Activated T-cell treated with anti-CD3 and anti-CD28 coated beads for 24 hours (primary cell): ENCODE data around the gene HOXD8.

Source experiments
- DNase-seq: peaks from one replicate; pipeline ENCODE4 v3.0.0-alpha.2; 2020; ENCODE audit warnings: low read depth

Gene HOXD8

DNA sequence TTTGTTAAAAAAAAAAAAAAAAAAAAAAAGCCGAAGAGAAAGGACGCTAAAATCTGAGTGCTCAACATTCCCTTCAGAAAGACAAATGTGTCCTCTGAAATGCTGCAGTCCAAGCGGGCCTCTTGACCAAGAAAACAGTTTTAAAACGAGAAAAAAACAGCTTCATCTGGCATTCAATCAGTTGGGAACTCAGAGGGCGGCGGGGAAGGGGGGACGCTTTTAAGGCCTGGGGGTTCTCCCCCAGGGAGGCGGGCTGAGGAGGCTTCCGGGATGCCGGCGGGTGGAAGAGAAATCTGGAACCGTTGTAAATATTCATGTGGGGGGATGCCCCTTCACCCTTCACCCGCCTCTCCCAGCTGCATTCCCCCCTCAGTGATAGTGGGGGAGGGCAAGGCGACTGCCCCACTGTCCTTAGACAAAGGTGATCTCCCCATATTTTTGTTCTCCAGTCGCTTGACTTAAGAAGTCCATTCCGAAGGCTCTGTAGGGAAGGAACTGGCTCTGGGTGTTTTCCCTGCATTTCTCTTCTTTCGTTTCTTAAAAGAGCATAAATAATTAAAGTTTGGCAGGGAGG is 25.7 kb upstream of the HOXD8 start:
- DNase-seq: no peak

GRCh38 chr2:176104316-176105077 is 25.0 kb upstream of the HOXD8 start:
- DNase-seq: no peak

- DNase-seq: no peak
Measured at GRCh38 chr2:176105078-176105729, 24.3 kb upstream of the HOXD8 start.

DNA sequence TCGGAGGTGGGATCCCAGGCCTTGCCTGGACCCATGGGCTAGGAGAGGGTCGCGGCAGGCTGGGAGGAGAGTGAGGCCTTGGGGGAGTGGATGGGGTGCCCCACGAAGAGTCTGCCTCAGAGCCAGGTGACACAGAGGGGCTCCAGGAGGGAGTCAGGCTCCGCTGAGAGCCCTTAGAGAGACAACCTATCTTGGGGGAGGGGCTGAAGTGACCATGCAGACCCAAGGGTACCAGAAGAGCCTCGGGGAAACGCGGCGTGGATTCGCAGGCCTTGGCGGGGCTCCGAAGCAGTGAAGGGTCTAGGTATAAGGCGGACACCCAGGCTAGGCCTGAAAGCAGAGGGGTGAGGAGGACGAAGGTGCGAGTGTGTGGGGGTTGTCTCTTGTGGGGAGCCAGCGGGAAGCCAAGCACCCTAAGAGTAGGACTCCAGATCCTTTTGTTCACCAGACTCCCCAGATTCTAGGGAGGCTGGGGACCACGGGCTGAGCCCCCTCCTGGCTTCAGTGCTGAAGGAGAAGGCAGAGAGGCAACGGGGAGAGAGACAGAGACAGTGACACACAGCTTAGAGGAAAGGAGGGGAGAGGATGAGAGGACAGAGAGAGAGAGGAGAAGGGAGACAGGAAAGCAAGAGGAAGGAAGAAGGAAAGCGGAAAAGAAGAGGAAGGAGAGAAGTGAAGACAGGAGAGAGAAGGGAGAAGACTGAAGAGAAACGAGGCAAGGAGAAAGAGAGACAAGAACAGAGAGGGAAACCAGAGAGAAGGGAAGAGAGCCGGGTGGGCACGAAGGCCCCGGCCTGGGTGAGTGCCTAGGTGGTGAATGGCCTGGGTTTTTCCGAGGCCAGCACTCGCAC is 23.6 kb upstream of the HOXD8 start:
- no peak for DNase-seq

DNA sequence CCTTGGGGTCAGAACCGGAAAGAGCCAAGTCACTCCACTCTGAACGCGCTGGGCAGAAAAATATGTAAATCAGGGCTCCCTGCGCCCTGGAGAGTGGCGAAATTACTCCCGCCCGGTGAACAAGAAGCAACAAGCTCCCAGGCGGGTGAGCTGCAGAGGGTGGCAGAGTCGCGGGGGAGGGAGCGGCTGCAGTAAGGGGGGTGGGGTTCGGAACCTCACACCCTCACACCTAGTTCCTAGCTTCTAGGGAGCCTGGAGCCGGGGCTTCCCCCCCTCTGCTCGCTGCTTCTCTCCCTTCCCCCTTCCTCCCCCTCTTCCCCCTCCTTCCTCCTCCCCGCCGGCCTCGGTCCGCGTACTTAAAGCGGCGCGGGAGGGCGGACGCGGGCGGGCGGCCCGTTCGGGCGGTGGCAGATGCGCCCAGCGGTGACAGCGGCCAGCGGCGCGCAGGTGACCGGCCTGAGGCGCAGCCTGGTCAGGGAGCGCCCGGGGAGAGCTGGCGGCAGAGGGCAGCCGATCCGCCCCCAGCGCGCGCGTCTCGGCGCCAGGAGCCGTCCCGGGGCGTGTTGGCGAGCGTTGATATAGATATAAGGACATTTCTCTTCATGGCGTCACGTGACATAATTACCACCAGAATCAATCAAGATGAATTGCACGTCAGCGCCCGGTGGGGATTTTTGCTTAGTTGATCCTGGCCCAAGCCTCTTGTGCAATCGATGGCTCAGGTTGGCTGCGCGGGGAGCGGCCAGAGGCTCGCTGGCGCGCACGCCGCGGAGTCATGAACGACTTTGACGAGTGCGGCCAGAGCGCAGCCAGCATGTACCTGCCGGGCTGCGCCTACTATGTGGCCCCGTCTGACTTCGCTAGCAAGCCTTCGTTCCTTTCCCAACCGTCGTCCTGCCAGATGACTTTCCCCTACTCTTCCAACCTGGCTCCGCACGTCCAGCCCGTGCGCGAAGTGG is 22.6 kb upstream of the HOXD8 start, which contains the start of gene HOXD11:
TSS of gene HOXD11 (plus strand) at position 700 of the 959 bp plus-strand sequence. CDS start at position 776, 76 bp downstream.
- DNase-seq: no peak

- no peak for DNase-seq
Measured at GRCh38 chr2:176107731-176108181, 21.7 kb upstream of the HOXD8 start.

DNA sequence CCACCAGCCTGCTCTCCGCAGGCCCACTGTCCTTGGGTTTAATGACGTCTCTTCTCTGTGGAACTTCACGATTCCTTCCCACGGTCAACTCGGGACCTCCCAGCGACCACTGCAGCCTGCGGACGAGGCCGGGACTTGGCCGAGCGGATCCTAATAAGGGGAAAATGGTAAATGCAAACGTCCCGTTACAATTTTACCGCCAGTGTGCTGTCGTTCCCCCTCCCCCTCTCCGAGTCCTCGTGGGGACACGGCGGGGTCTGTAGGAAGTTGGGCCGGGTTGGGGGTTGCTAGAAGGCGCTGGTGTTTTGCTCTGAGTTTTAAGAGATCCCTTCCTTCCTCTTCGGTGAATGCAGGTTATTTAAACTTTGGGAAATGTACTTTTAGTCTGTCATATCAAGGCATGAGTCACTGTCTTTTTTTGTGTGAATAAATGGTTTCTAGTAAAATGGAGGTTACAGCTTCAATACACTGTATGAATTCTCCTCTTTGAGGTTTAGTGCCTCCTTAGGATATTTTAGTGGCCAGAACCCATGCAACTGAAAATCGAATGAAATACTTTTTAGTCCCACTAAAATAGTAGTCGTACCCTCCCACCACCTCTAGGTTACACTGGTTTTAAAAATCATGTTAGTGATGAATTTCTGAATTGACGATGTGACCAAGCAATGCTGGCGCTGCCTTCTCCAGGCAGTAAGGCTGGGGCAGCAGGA is 20.2 kb upstream of the HOXD8 start:
- no peak for DNase-seq

- DNase-seq: no peak
Measured at GRCh38 chr2:176109946-176110345, 19.6 kb upstream of the HOXD8 start.

- no peak for DNase-seq
Measured at GRCh38 chr2:176110415-176111308, 18.8 kb upstream of the HOXD8 start.

- no peak for DNase-seq
Measured at GRCh38 chr2:176111309-176111663, 18.2 kb upstream of the HOXD8 start.

DNA sequence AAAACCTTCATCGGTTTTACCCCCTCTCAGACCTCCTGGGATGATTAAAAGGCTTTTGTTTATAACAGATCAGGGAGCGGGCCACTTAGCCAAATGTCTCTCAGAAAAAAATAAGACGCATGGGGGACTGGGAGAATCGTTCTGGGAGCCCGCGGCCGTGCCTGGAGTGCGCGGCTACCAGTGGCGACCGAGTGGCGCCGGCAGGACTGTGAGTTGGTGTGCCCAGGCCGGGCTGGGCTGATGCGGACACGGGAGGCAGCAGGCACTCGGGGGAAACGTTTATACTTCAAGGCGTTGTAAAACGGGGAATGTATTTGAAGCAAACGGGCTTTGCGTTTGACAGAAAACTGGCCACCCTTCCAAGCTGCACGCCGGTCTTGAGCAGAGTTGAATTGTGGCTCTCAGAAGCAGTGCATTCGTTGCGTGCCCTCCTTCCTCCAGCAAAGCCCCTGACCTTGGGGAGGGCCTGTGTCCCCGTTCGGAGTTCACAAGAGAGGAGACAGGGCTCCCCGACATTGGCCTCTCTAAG is 17.6 kb upstream of the HOXD8 start:
- DNase-seq: no peak

- DNase-seq: no peak
Measured at GRCh38 chr2:176112375-176113302, 16.9 kb upstream of the HOXD8 start.

DNA sequence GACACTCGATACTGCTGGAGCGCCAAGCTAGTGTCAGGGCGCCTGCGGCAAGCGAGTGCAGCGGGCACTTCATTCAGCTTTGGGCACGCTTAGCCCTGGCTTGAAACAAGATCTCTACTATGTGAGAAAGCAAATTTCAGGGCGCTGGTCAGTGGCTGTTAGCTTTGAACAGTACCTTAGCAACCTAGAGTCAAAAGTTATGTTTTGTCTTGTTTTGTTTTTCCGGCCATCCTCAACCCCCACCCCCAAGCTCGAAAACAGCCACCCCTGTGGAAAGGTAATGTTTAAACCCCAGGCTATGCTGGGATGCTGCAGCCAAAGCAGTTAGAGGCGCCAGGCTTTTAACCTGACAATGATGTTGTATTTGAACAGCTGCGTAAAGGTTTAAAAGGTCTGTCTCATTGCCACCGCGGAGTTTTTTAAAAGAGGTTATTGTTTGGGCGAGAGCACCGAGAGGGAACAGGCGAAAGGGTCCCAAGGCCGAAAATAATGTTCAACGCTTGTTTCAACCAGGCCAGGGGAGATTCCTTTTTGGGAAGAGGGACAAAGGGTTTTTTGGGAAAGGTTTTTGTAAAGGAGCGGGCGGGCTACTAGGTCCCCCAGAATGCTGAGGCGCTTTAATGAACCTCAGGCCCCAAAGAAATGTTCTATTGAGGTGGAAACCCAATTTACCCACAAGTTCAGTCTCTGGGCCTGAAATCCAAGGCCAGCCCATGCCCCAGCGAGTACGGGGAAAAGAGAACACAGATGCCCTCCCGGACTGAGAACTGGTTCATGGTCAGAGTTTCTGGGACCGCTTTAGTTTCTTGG is 15.2 kb upstream of the HOXD8 start:
- DNase-seq: no peak

- no peak for DNase-seq
Measured at GRCh38 chr2:176114930-176115625, 14.4 kb upstream of the HOXD8 start.

DNA sequence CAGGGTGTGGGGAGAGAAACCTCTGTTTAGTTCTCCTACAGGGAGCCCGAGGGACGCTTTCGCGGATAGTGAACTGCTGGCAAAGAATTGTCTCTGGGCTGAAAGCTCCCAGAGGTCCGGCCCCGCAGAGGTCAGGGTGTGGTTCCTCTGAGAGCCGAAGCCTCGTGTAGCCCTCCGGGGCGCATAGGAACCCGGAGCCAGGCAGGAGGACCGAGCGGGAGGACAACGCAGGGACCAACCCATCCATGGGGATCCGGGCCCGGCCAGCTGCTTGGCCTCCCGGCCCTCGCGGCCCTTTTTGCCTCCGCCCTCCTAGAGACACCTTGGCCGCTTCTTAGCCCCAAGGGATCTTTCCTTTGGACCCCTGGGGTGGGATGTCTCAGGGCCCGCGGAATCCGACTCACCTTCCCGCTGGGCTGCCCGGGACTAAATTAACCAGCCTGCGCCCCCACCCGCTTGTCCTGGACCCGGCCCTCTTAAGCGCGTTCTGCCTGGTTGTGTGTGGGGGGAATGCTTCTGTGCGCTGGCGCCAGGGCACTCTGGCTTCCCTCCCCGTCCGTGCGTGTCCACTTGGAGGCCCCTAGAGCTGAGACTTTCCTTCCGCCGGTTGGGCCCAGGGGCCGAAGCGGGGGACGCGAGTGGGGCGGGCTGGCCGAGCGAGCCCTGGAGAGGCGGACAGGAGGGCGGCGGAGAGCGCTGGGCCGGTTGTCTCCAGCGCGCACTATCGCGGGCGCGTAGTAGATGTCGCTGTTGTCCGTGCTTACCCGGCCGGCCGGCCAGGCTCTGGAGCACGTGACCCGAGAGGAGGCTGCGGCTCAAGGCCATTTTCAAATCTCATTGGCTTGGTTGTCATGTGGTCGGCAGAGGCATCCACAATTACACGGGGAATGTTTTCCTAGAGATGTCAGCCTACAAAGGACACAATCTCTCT is 13.4 kb upstream of the HOXD8 start, which contains the start of gene HOXD10:
TSS of gene HOXD10 (plus strand) at position 896 of the 931 bp plus-strand sequence. CDS start 56 bp downstream, outside the sequence.
- no peak for DNase-seq
